HepG2 (cell line): Measurements from ENCODE around the gene SERPINA6. TPM values are rescaled to one million over a fixed set of nuclear protein-coding genes. Genes with fewer than 3 reads are reported as not detected.

Experiments
- ARID3A ChIP-seq: IDR thresholded peaks from 2 replicates; pipeline ENCODE4 v1.6.1; 2012; ENCODE audit warnings: low read depth, low read length, improper control_type of control experiment
- BRF2 ChIP-seq: sonication (generic); formaldehyde crosslinking; IDR thresholded peaks from 2 replicates; pipeline ENCODE4 v1.8.1; 2022; ENCODE audit warnings: mild to moderate bottlenecking, missing genetic modification reagents
- IKZF5 ChIP-seq: IDR thresholded peaks from 2 replicates; pipeline ENCODE4 v1.6.1; 2018; ENCODE audit warnings: missing genetic modification reagents, mild to moderate bottlenecking, missing compliant biosample characterization
- IRF2 ChIP-seq: IDR thresholded peaks from 2 replicates; pipeline ENCODE4 v1.6.1; 2018; ENCODE audit warnings: missing genetic modification reagents, missing compliant biosample characterization
- IRF9 ChIP-seq: sonication (generic); formaldehyde crosslinking; IDR thresholded peaks from 2 replicates; pipeline ENCODE4 v1.8.0; 2022; ENCODE audit warnings: missing genetic modification reagents, mild to moderate bottlenecking, borderline replicate concordance
- MLXIP ChIP-seq: sonication (generic); formaldehyde crosslinking; IDR thresholded peaks from 2 replicates; pipeline ENCODE4 v1.9.0; 2021; ENCODE audit warnings: missing genetic modification reagents, borderline replicate concordance
- NRL ChIP-seq: sonication (generic); formaldehyde crosslinking; IDR thresholded peaks from 2 replicates; pipeline ENCODE4 v1.5.0; 2020; ENCODE audit warnings: missing genetic modification reagents, mild to moderate bottlenecking, moderate library complexity, borderline replicate concordance
- SNRNP70 ChIP-seq: fragments of 200-400 bp; formaldehyde crosslinking; IDR thresholded peaks from 2 replicates; pipeline ENCODE4 v1.6.1; 2017; ENCODE audit warnings: mild to moderate bottlenecking, low read depth, low read length, moderate library complexity
- SRSF9 ChIP-seq: fragments of 200-400 bp; formaldehyde crosslinking; IDR thresholded peaks from 2 replicates; pipeline ENCODE4 v1.6.1; 2018; ENCODE audit warnings: borderline replicate concordance, mild to moderate bottlenecking, low read depth, low read length; ENCODE audit not compliant: insufficient read depth, poor library complexity, severe bottlenecking
- U2AF2 ChIP-seq: fragments of 200-400 bp; formaldehyde crosslinking; IDR thresholded peaks from 2 replicates; pipeline ENCODE4 v1.6.1; 2017; ENCODE audit warnings: low read depth, mild to moderate bottlenecking, low read length
- ZNF251 ChIP-seq: sonication (generic); formaldehyde crosslinking; IDR thresholded peaks from 2 replicates; pipeline ENCODE4 v1.9.0; 2021; ENCODE audit warnings: mild to moderate bottlenecking, missing genetic modification reagents
- ZNF280D ChIP-seq: sonication (generic); formaldehyde crosslinking; IDR thresholded peaks from 2 replicates; pipeline ENCODE4 v1.5.1; 2020; ENCODE audit warnings: mild to moderate bottlenecking, missing genetic modification reagents
- ZNF496 ChIP-seq: sonication (generic); formaldehyde crosslinking; IDR thresholded peaks from 2 replicates; pipeline ENCODE4 v1.8.1; 2023; ENCODE audit warnings: mild to moderate bottlenecking, moderate library complexity, missing genetic modification reagents; ENCODE audit not compliant: insufficient replicate concordance
- ZNF510 ChIP-seq: sonication (generic); formaldehyde crosslinking; IDR thresholded peaks from 2 replicates; pipeline ENCODE4 v1.4.0; 2020; ENCODE audit warnings: low read depth, mild to moderate bottlenecking, missing genetic modification reagents
- ZNF773 ChIP-seq: sonication (generic); formaldehyde crosslinking; IDR thresholded peaks from 2 replicates; pipeline ENCODE4 v1.4.0; 2020; ENCODE audit warnings: missing genetic modification reagents, borderline replicate concordance
- polyA plus RNA-seq, 8 experiments: library from polyadenylated mRNA; depleted of rRNA in 3 of 8; stranded (reverse) in 7 of 8; unstranded in 1 of 8; fragments of >200 nt; fragmentation: Illumina TruSeq in 4 of 8; extraction: Trizol in 4 of 8; gene quantifications; 2 replicates each; pipeline versions ENCODE4 v1.2.1 to v1.2.3, GENCODE V29; 2011 to 2016; ENCODE audit warnings: low read depth in 4 of 8, missing spikeins in 1 of 8, mixed read lengths in 1 of 8; ENCODE audit not compliant: insufficient read depth in 1 of 8
- total RNA-seq, 5 experiments: library from RNA; depleted of rRNA; stranded (reverse); fragments of >200 nt; fragmentation: Illumina TruSeq; extraction: Trizol; gene quantifications; 2 replicates each; pipeline ENCODE4 v1.2.3, GENCODE V29; 2016; ENCODE audit warnings: low read depth in 1 of 5

SERPINA6 gene
- total and polyA plus RNA-seq, 2 of the 13 experiments (the other 11 are each of a cell fraction or from before 2014, with no cell fraction given) = 260 to 333 TPM

- TF ChIP-seq ZNF280D (CRISPR knock-in tag) (peak; percentile 81), ARID3A (peak; percentile 3; the same call in 1 of the 2 replicates), ZNF496 (CRISPR knock-in tag) (no peak), IRF9 (CRISPR knock-in tag) (no peak; the same call in 1 of the 2 replicates), U2AF2 (no peak), IKZF5 (peak; percentile 90), MLXIP (no peak), SRSF9 (no peak), ZNF251 (no peak), IRF2 (no peak), BRF2 (CRISPR knock-in tag) (no peak; the same call in 1 of the 2 replicates), ZNF510 (CRISPR knock-in tag) (no peak), ZNF773 (0 out of 2 replicates have a peak, but pooled peaks have one; percentile 23), SNRNP70 (no peak), NRL (CRISPR knock-in tag) (peak; percentile 80; the same call in 1 of the 2 replicates)
Observed at GRCh38 chr14:94322648-94323570, at the start of gene SERPINA6 (continued).
